MM.1S (cell line): ENCODE results near the gene ABCB6.

Experiments used
- EZH2 ChIP-seq: fragments of 300-600 bp; sonication (generic); optimal IDR thresholded peaks from 2 replicates; pipeline ENCODE3; 2017; ENCODE audit warnings: low read depth, mild to moderate bottlenecking, antibody characterized with exemption, low read length, mixed read lengths
- TF ChIP-seq, protein P1 (sequence below): fragments of 300-600 bp; sonication (generic); IDR thresholded peaks from 2 replicates; pipeline ENCODE4 v1.5.1; 2016; ENCODE audit warnings: antibody characterized with exemption, low read length, mixed read lengths

DNA sequence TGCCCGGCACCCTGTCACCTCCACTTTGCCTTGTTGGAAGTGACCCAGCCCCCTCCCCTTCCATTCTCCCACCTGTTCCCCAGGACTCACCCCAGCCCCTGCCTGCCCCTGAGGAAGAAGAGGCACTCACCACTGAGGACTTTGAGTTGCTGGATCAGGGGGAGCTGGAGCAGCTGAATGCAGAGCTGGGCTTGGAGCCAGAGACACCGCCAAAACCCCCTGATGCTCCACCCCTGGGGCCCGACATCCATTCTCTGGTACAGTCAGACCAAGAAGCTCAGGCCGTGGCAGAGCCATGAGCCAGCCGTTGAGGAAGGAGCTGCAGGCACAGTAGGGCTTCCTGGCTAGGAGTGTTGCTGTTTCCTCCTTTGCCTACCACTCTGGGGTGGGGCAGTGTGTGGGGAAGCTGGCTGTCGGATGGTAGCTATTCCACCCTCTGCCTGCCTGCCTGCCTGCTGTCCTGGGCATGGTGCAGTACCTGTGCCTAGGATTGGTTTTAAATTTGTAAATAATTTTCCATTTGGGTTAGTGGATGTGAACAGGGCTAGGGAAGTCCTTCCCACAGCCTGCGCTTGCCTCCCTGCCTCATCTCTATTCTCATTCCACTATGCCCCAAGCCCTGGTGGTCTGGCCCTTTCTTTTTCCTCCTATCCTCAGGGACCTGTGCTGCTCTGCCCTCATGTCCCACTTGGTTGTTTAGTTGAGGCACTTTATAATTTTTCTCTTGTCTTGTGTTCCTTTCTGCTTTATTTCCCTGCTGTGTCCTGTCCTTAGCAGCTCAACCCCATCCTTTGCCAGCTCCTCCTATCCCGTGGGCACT is 36.2 kb downstream of the ABCB6 start:
- TF ChIP-seq, protein P1, sequence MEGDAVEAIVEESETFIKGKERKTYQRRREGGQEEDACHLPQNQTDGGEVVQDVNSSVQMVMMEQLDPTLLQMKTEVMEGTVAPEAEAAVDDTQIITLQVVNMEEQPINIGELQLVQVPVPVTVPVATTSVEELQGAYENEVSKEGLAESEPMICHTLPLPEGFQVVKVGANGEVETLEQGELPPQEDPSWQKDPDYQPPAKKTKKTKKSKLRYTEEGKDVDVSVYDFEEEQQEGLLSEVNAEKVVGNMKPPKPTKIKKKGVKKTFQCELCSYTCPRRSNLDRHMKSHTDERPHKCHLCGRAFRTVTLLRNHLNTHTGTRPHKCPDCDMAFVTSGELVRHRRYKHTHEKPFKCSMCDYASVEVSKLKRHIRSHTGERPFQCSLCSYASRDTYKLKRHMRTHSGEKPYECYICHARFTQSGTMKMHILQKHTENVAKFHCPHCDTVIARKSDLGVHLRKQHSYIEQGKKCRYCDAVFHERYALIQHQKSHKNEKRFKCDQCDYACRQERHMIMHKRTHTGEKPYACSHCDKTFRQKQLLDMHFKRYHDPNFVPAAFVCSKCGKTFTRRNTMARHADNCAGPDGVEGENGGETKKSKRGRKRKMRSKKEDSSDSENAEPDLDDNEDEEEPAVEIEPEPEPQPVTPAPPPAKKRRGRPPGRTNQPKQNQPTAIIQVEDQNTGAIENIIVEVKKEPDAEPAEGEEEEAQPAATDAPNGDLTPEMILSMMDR, result no peak
- TF ChIP-seq EZH2, result no peak
